Endothelial cell of umbilical vein (primary cell): Measurements from ENCODE around the gene SLC6A19. TPM values are rescaled to one million over a fixed set of nuclear protein-coding genes. Genes with fewer than 3 reads are reported as not detected.

Source experiments
- BruUV-seq: library from RNA; stranded (reverse); fragments of 400-500 nt; replicated peaks from 2 replicates; lab custom pipeline; 2021; lab: Mats Ljungman, UMichigan
- CTCF ChIA-PET: fragments of 300-600, 350-600 bp; sonication (Branson Sonifier 250); formaldehyde crosslinking; loops from one replicate; lab custom pipeline; 2021; ENCODE audit warnings: antibody characterized with exemption, inconsistent platforms; lab: Charles Lee
- POLR2A ChIA-PET: fragments of 300-600, 350-600 bp; sonication (Branson Sonifier 250); formaldehyde crosslinking; loops from one replicate; lab custom pipeline; 2021; ENCODE audit warnings: antibody characterized with exemption, inconsistent platforms; lab: Charles Lee
- DNase-seq: peaks from one replicate; pipeline ENCODE4 v3.0.0-alpha.2; 2011; ENCODE audit warnings: low read depth, low spot score
- FAIRE-seq: peaks from 2 replicates; lab custom pipeline; 2011; peaks lifted over from hg19 to GRCh38; lab: Jason Lieb, UNC
- H2AFZ ChIP-seq: 2 replicates; pipeline ENCODE4 v1.6.0; 2012; ENCODE audit warnings: low read depth, low read length, control low read depth, inconsistent platforms
- H3K27ac ChIP-seq: 2 replicates; pipeline ENCODE4 v1.5.1; 2011; ENCODE audit warnings: low read depth, mild to moderate bottlenecking, control low read depth, low read length, moderate library complexity; ENCODE audit not compliant: insufficient read depth
- H3K27me3 ChIP-seq, 2 experiments: 2 replicates each; pipeline versions ENCODE4 v1.6.0 to v1.6.1; 2011; ENCODE audit warnings: low read length in 2 of 2, mixed read lengths in 1 of 2; ENCODE audit not compliant: control insufficient read depth in 2 of 2, insufficient read depth in 2 of 2
- H3K36me3 ChIP-seq, 2 experiments: 2 replicates in 1 of 2; 3 replicates in 1 of 2; pipeline ENCODE4 v1.5.1; 2011; ENCODE audit warnings: low read length in 2 of 2, mild to moderate bottlenecking in 1 of 2, moderate library complexity in 1 of 2; ENCODE audit not compliant: control insufficient read depth in 2 of 2, insufficient read depth in 2 of 2; ENCODE audit errors: extremely low read depth in 1 of 2
- H3K4me1 ChIP-seq: 3 replicates; pipeline ENCODE4 v1.5.1; 2011; ENCODE audit warnings: mild to moderate bottlenecking, low read length; ENCODE audit not compliant: control insufficient read depth, insufficient read depth; ENCODE audit errors: extremely low read depth
- H3K4me2 ChIP-seq: 2 replicates; pipeline ENCODE4 v1.6.1; 2011; ENCODE audit warnings: low read length, control low read depth, mixed read lengths; ENCODE audit not compliant: insufficient read depth
- H3K4me3 ChIP-seq, 3 experiments: fragments of 200-600 bp in 1 of 3; sonication (generic), shearing (Covaris generic) in 1 of 3; replicated peaks in 1 of 3; 2 replicates each; pipeline ENCODE4 v1.5.1; 2011 to 2016; ENCODE audit warnings: control low read depth in 3 of 3, low read length in 3 of 3, mild to moderate bottlenecking in 2 of 3, inconsistent platforms in 1 of 3, low read depth in 1 of 3, moderate library complexity in 1 of 3; ENCODE audit not compliant: insufficient read depth in 1 of 3
- H3K79me2 ChIP-seq: 2 replicates; pipeline ENCODE4 v1.6.0; 2012; ENCODE audit warnings: low read length, inconsistent platforms; ENCODE audit not compliant: control insufficient read depth, insufficient read depth
- H3K9ac ChIP-seq: replicated peaks from 2 replicates; pipeline ENCODE3; 2011; ENCODE audit warnings: low read length, control low read depth; ENCODE audit not compliant: insufficient read depth; ENCODE audit errors: extremely low read depth
- H3K9me1 ChIP-seq: replicated peaks from 3 replicates; pipeline ENCODE4 v1.6.0; 2011; ENCODE audit warnings: mild to moderate bottlenecking, low read length; ENCODE audit not compliant: control insufficient read depth, insufficient read depth; ENCODE audit errors: extremely low read depth
- H3K9me3 ChIP-seq: replicated peaks from 2 replicates; pipeline ENCODE4 v1.5.1; 2012; ENCODE audit warnings: low read length, inconsistent platforms; ENCODE audit not compliant: control insufficient read depth, insufficient read depth
- H4K20me1 ChIP-seq: replicated peaks from 2 replicates; pipeline ENCODE3; 2011; ENCODE audit warnings: mild to moderate bottlenecking, low read length; ENCODE audit not compliant: control insufficient read depth, insufficient read depth; ENCODE audit errors: extremely low read depth
- CTCF ChIP-seq, 2 donors: IDR thresholded peaks; 1 replicate in 1 of 2; 2 replicates in 1 of 2; pipeline ENCODE4 v1.5.1; 2011; ENCODE audit warnings: low read length in 2 of 2, mild to moderate bottlenecking in 2 of 2, moderate library complexity in 2 of 2, control low read depth in 1 of 2, inconsistent platforms in 1 of 2, low read depth in 1 of 2; ENCODE audit not compliant: insufficient read depth in 1 of 2; ENCODE audit errors: extremely low read depth in 1 of 2
- EZH2 ChIP-seq: IDR thresholded peaks from 2 replicates; pipeline ENCODE4 v1.6.1; 2012; ENCODE audit warnings: borderline replicate concordance, low read depth, mild to moderate bottlenecking, moderate library complexity, low read length, inconsistent platforms; ENCODE audit not compliant: severe bottlenecking
- FOS ChIP-seq: IDR thresholded peaks from 2 replicates; pipeline ENCODE4 v1.6.1; 2011; ENCODE audit warnings: mild to moderate bottlenecking, low read length, moderate library complexity, borderline replicate concordance; ENCODE audit not compliant: insufficient read depth
- GATA2 ChIP-seq: IDR thresholded peaks from 2 replicates; pipeline ENCODE4 v1.7.0; 2011; ENCODE audit warnings: low read depth, mild to moderate bottlenecking, moderate library complexity, mixed read lengths, low read length; ENCODE audit not compliant: insufficient read length, insufficient read depth
- JUN ChIP-seq: IDR thresholded peaks from 2 replicates; pipeline ENCODE4 v1.6.1; 2011; ENCODE audit warnings: borderline replicate concordance, low read depth; ENCODE audit not compliant: insufficient read length, insufficient read depth
- MAX ChIP-seq: IDR thresholded peaks from 2 replicates; pipeline ENCODE4 v1.6.1; 2011; ENCODE audit not compliant: insufficient read depth, insufficient read length
- MYC ChIP-seq: IDR thresholded peaks from one replicate; pipeline ENCODE4 v1.6.1; 2011; ENCODE audit warnings: mild to moderate bottlenecking, low read depth, low read length
- POLR2A ChIP-seq: IDR thresholded peaks from 2 replicates; pipeline ENCODE4 v1.6.1; 2012; ENCODE audit warnings: low read depth, mild to moderate bottlenecking, control low read depth, low read length
- POLR2AphosphoS5 ChIP-seq: IDR thresholded peaks from 2 replicates; pipeline ENCODE4 v1.6.1; 2012; ENCODE audit warnings: low read depth, mild to moderate bottlenecking, control low read depth, low read length, moderate library complexity; ENCODE audit not compliant: insufficient read depth
- dilution Hi-C: fragments of 300-500 bp; cut with MboI; formaldehyde crosslinking; loops from one replicate; pipeline ENCODE4 v1.15.0; 2019; ENCODE audit warnings: low sequenced_read_pairs; ENCODE audit not compliant: extremely low pct_ligation_motif_present
- intact Hi-C: fragments of 100-400 bp; cut with micrococcal nuclease; formaldehyde crosslinking; loops from one replicate; pipeline ENCODE4 v1.10.0; 2022
- polyA plus RNA-seq, 4 experiments: library from polyadenylated mRNA; depleted of rRNA in 3 of 4; stranded (reverse) in 3 of 4; unstranded in 1 of 4; fragments of >200 nt; gene quantifications; 2 replicates each; pipeline versions ENCODE4 v1.2.1 to v1.2.3, GENCODE V29; 2011 to 2012; ENCODE audit warnings: missing spikeins in 1 of 4
- total RNA-seq: library from RNA; stranded (reverse); gene quantifications from 2 replicates; pipeline ENCODE4 v1.2.3, GENCODE V29; 2021

Gene SLC6A19
- total and polyA plus RNA-seq, 2 donors (not counting 3 experiments of a cell fraction or from before 2014, with no cell fraction given): not detected

GRCh38 chr5:1175801-1176472, 25.5 kb upstream of the SLC6A19 start:
- FAIRE-seq (no peak), DNase-seq (no peak)
- no peak overlapping the region for H3K9ac ChIP-seq
- H2AFZ ChIP-seq: no peak overlapping the region
- no peaks in the 10 kb centered on the region for H3K36me3 ChIP-seq
- no peaks in the 10 kb centered on the region for H3K79me2 ChIP-seq
- intact Hi-C loops: loop anchor here (2.0 kb wide), 1 partner anchor 253 kb away; no protein-coding TSS in a partner anchor
- no peak overlapping the region for H3K4me3 ChIP-seq
- ChIA-PET CTCF (interaction anchor here (1.9 to 4.0 kb wide), 4 partner anchors 8 to 253 kb away, joined by 5 to 44 read pairs (median 16); no protein-coding TSS in a partner anchor), POLR2A (no interaction called here)
- H3K9me1 ChIP-seq: no peaks in the 10 kb centered on the region
- no peak overlapping the region for H3K27ac ChIP-seq
- no peaks in the 10 kb centered on the region for H4K20me1 ChIP-seq
- H3K27me3 ChIP-seq: no peaks in the 10 kb centered on the region
- BruUV-seq: no TSS peak
- H3K4me2 ChIP-seq: no peak overlapping the region
- TF ChIP-seq MYC (no peak), POLR2A (no peak), GATA2 (no peak), EZH2 (no peak), CTCF (IDR thresholded peaks at IDR 0.05; ENCODE audit: extremely low read depth in 1 of 2, insufficient read depth in 1 of 2, low read depth in 1 of 2, low read length in 2 of 2) (no peak), JUN (no peak), FOS (no peak), POLR2AphosphoS5 (no peak), MAX (no peak)
- no peaks in the 10 kb centered on the region for H3K9me3 ChIP-seq
- no peaks in the 10 kb centered on the region for H3K4me1 ChIP-seq
- dilution Hi-C loops: no loop called here
